ENCODE data around the gene RHOJ. TPM values are rescaled to one million over a fixed set of nuclear protein-coding genes. Genes with fewer than 3 reads are reported as not detected.

Gene RHOJ
- total and polyA plus RNA-seq, 2 donors (not counting 1 experiment from before 2014, with no cell fraction given): not detected

- no peaks in the 10 kb centered on the region for H3K4me1 ChIP-seq (ENCODE audit: control insufficient read depth in 2 of 2, insufficient read depth in 2 of 2, low read length in 2 of 2)
- no peaks in the 10 kb centered on the region for H3K36me3 ChIP-seq (replicated peaks in 1 of 2; ENCODE audit: control extremely low read depth in 1 of 2, control insufficient read depth in 1 of 2, extremely low read depth in 1 of 2, insufficient read depth in 2 of 2, low read length in 1 of 2)
- Mint-ChIP-seq H3K27me3 (peaks cover 3% of the 10 kb centered on the region), H3K27ac (no peak overlapping the region), H3K4me1 (no peaks in the 10 kb centered on the region), H3K4me3 (no peak overlapping the region), H3K9me3 (ENCODE audit: insufficient read depth) (peaks cover 2% of the 10 kb centered on the region)
- no peaks in the 10 kb centered on the region for H3K27me3 ChIP-seq (replicated peaks in 1 of 4; ENCODE audit: control extremely low read depth in 1 of 4, control insufficient read depth in 3 of 4, insufficient read depth in 4 of 4, low read length in 3 of 4)
- no peaks in the 10 kb centered on the region for H3K79me2 ChIP-seq (ENCODE audit: control insufficient read depth, insufficient read depth, low read length)
- no peaks in the 10 kb centered on the region for H4K20me1 ChIP-seq (ENCODE audit: control insufficient read depth, insufficient read depth, low read length, poor library complexity, severe bottlenecking)
- DNase-seq: no peak
- H3K4me3 ChIP-seq (ENCODE audit: control extremely low read depth in 1 of 5, extremely low read depth in 1 of 5, insufficient read depth in 1 of 5, low read depth in 2 of 5, low read length in 4 of 5): no peak overlapping the region
- no peak overlapping the region for H3K9ac ChIP-seq (ENCODE audit: low read length)
- ATAC-seq (ENCODE audit: low read depth): no peak
- 100% methylated on average over 1 of the region's 4 CpGs for WGBS (ENCODE audit: insufficient coverage)
- no peak overlapping the region for H3K4me2 ChIP-seq (replicated peaks; ENCODE audit: low read depth, low read length, poor library complexity, severe bottlenecking)
- H2AFZ ChIP-seq (ENCODE audit: insufficient read depth, low read depth, low read length, poor library complexity, severe bottlenecking): no peak overlapping the region
- intact Hi-C loops (cut with micrococcal nuclease): no loop called here
- POLR2A ChIA-PET: no interaction called here
- TF ChIP-seq EZH2 (IDR thresholded peaks at IDR 0.05; ENCODE audit: borderline replicate concordance, insufficient read depth, low read depth, low read length, poor library complexity, severe bottlenecking) (no peak), CTCF (IDR thresholded peaks at IDR 0.05) (no peak)
- no peak overlapping the region for H3K27ac ChIP-seq (ENCODE audit: low read length in 2 of 2)
- H3K9me3 ChIP-seq (ENCODE audit: control extremely low read depth in 1 of 3, control insufficient read depth in 2 of 3, insufficient read depth in 1 of 3, low read length in 2 of 3): peaks cover 0 to 3% (median 0%) of the 10 kb centered on the region in 3 donors
- CTCF ChIA-PET: no interaction called here
Measured at GRCh38 chr14:63179383-63179782, 24.9 kb upstream of the RHOJ start.

- Histone ChIP-seq H3K27ac (ENCODE audit: low read length in 2 of 2) (no peak overlapping the region), H3K4me1 (ENCODE audit: control insufficient read depth in 2 of 2, insufficient read depth in 2 of 2, low read length in 2 of 2) (no peaks in the 10 kb centered on the region), H3K36me3 (replicated peaks in 1 of 2; ENCODE audit: control extremely low read depth in 1 of 2, control insufficient read depth in 1 of 2, extremely low read depth in 1 of 2, insufficient read depth in 2 of 2, low read length in 1 of 2) (no peaks in the 10 kb centered on the region), H2AFZ (ENCODE audit: insufficient read depth, low read depth, low read length, poor library complexity, severe bottlenecking) (no peak overlapping the region), H3K4me3 (ENCODE audit: control extremely low read depth in 1 of 5, extremely low read depth in 1 of 5, insufficient read depth in 1 of 5, low read depth in 2 of 5, low read length in 4 of 5) (no peak overlapping the region), H4K20me1 (ENCODE audit: control insufficient read depth, insufficient read depth, low read length, poor library complexity, severe bottlenecking) (no peaks in the 10 kb centered on the region), H3K4me2 (replicated peaks; ENCODE audit: low read depth, low read length, poor library complexity, severe bottlenecking) (no peak overlapping the region), H3K79me2 (ENCODE audit: control insufficient read depth, insufficient read depth, low read length) (no peaks in the 10 kb centered on the region), H3K9me3 (ENCODE audit: control extremely low read depth in 1 of 3, control insufficient read depth in 2 of 3, insufficient read depth in 1 of 3, low read length in 2 of 3) (peaks cover 0 to 3% (median 0%) of the 10 kb centered on the region in 3 donors), H3K27me3 (replicated peaks in 1 of 4; ENCODE audit: control extremely low read depth in 1 of 4, control insufficient read depth in 3 of 4, insufficient read depth in 4 of 4, low read length in 3 of 4) (no peaks in the 10 kb centered on the region), H3K9ac (ENCODE audit: low read length) (no peak overlapping the region)
- 89% methylated on average over 3 of the region's 3 CpGs for WGBS (ENCODE audit: insufficient coverage)
- ChIA-PET CTCF (no interaction called here), POLR2A (no interaction called here)
- H3K27me3 Mint-ChIP-seq: peaks cover 3% of the 10 kb centered on the region
- H3K27ac Mint-ChIP-seq: no peak overlapping the region
- H3K4me1 Mint-ChIP-seq: no peaks in the 10 kb centered on the region
- no peak overlapping the region for H3K4me3 Mint-ChIP-seq
- DNase-seq: no peak
- H3K9me3 Mint-ChIP-seq (ENCODE audit: insufficient read depth): peaks cover 2% of the 10 kb centered on the region
- intact Hi-C loops (cut with micrococcal nuclease): no loop called here
- ATAC-seq (ENCODE audit: low read depth): no peak
- no peak for TF ChIP-seq CTCF (IDR thresholded peaks at IDR 0.05)
Measured at GRCh38 chr14:63180011-63180410, 24.2 kb upstream of the RHOJ start.
